HepG2 (cell line): ENCODE data around the gene BCL2L2. TPM values are rescaled to one million over a fixed set of nuclear protein-coding genes. Genes with fewer than 3 reads are reported as not detected.

Source experiments
- ATF1 ChIP-seq: IDR thresholded peaks from 2 replicates; pipeline ENCODE4 v1.6.1; 2016; ENCODE audit warnings: mild to moderate bottlenecking, control low read depth
- BRCA1 ChIP-seq: sonication (generic); formaldehyde crosslinking; IDR thresholded peaks from 2 replicates; pipeline ENCODE4 v1.4.0; 2020; ENCODE audit warnings: missing genetic modification reagents
- CCAR2 ChIP-seq: fragments of 200-400 bp; formaldehyde crosslinking; optimal IDR thresholded peaks from 2 replicates; pipeline ENCODE3; 2018; ENCODE audit warnings: low read depth, mild to moderate bottlenecking, low read length, moderate library complexity
- FOSL1 ChIP-seq: sonication (generic); formaldehyde crosslinking; IDR thresholded peaks from 2 replicates; pipeline ENCODE4 v1.9.0; 2021; ENCODE audit warnings: missing genetic modification reagents, borderline replicate concordance
- MIER2 ChIP-seq: IDR thresholded peaks from 2 replicates; pipeline ENCODE4 v1.6.1; 2016; ENCODE audit warnings: missing biosample characterization, missing genetic modification reagents
- SIX1 ChIP-seq: sonication (generic); formaldehyde crosslinking; IDR thresholded peaks from 2 replicates; pipeline ENCODE4 v1.4.0; 2020; ENCODE audit warnings: missing genetic modification reagents, borderline replicate concordance
- SNAPC5 ChIP-seq: sonication (generic); formaldehyde crosslinking; IDR thresholded peaks from 2 replicates; pipeline ENCODE4 v1.8.1; 2023; ENCODE audit warnings: mild to moderate bottlenecking, missing genetic modification reagents, borderline replicate concordance
- SNRNP70 ChIP-seq: fragments of 200-400 bp; formaldehyde crosslinking; IDR thresholded peaks from 2 replicates; pipeline ENCODE4 v1.6.1; 2017; ENCODE audit warnings: mild to moderate bottlenecking, low read depth, low read length, moderate library complexity
- TBX2 ChIP-seq: sonication (generic); formaldehyde crosslinking; IDR thresholded peaks from 2 replicates; pipeline ENCODE4 v1.5.0; 2020; ENCODE audit warnings: missing genetic modification reagents, mild to moderate bottlenecking, borderline replicate concordance
- TCF12 ChIP-seq, 2 experiments: fragments of 450-650 bp in 1 of 2; sonication (generic) in 1 of 2; formaldehyde crosslinking in 1 of 2; IDR thresholded peaks; 2 replicates each; pipeline versions ENCODE4 v1.6.1 to v1.8.0; 2017 to 2022; ENCODE audit warnings: antibody characterized with exemption in 1 of 2, mild to moderate bottlenecking in 1 of 2, missing genetic modification reagents in 1 of 2, moderate library complexity in 1 of 2
- TIGD3 ChIP-seq: sonication (generic); formaldehyde crosslinking; IDR thresholded peaks from 2 replicates; pipeline ENCODE4 v1.5.1; 2020; ENCODE audit warnings: mild to moderate bottlenecking, missing genetic modification reagents, borderline replicate concordance
- ZBTB7A ChIP-seq: sonication (generic); formaldehyde crosslinking; IDR thresholded peaks from 2 replicates; pipeline ENCODE4 v1.8.0; 2022; ENCODE audit warnings: mild to moderate bottlenecking, missing genetic modification reagents
- ZIK1 ChIP-seq: sonication (generic); formaldehyde crosslinking; IDR thresholded peaks from 2 replicates; pipeline ENCODE4 v1.5.0; 2020; ENCODE audit warnings: mild to moderate bottlenecking, low read depth, missing genetic modification reagents, borderline replicate concordance
- ZNF407 ChIP-seq: sonication (generic); formaldehyde crosslinking; IDR thresholded peaks from one replicate; pipeline ENCODE4 v1.5.1; 2020; ENCODE audit warnings: mild to moderate bottlenecking, missing genetic modification reagents; ENCODE audit errors: not compliant biosample characterization
- ZNF430 ChIP-seq: sonication (generic); formaldehyde crosslinking; IDR thresholded peaks from 2 replicates; pipeline ENCODE4 v1.9.0; 2021; ENCODE audit warnings: mild to moderate bottlenecking, missing genetic modification reagents
- ZNF451 ChIP-seq: sonication (generic); formaldehyde crosslinking; IDR thresholded peaks from 2 replicates; pipeline ENCODE4 v1.5.0; 2020; ENCODE audit warnings: mild to moderate bottlenecking, missing genetic modification reagents
- ZNF580 ChIP-seq: IDR thresholded peaks from 2 replicates; pipeline ENCODE4 v1.6.1; 2016; ENCODE audit warnings: low read depth, borderline replicate concordance
- ZNF614 ChIP-seq: IDR thresholded peaks from 2 replicates; pipeline ENCODE4 v1.6.1; 2018; ENCODE audit warnings: missing biosample characterization, missing genetic modification reagents, inconsistent platforms, borderline replicate concordance
- polyA plus RNA-seq, 8 experiments: library from polyadenylated mRNA; depleted of rRNA in 3 of 8; stranded (reverse) in 7 of 8; unstranded in 1 of 8; fragments of >200 nt; fragmentation: Illumina TruSeq in 4 of 8; extraction: Trizol in 4 of 8; gene quantifications; 2 replicates each; pipeline versions ENCODE4 v1.2.1 to v1.2.3, GENCODE V29; 2011 to 2016; ENCODE audit warnings: low read depth in 4 of 8, missing spikeins in 1 of 8, mixed read lengths in 1 of 8; ENCODE audit not compliant: insufficient read depth in 1 of 8
- total RNA-seq, 5 experiments: library from RNA; depleted of rRNA; stranded (reverse); fragments of >200 nt; fragmentation: Illumina TruSeq; extraction: Trizol; gene quantifications; 2 replicates each; pipeline ENCODE4 v1.2.3, GENCODE V29; 2016; ENCODE audit warnings: low read depth in 1 of 5

The BCL2L2 gene
- total and polyA plus RNA-seq, 2 of the 13 experiments (the other 11 are each of a cell fraction or from before 2014, with no cell fraction given): 28.1 to 49.8 TPM

- TF ChIP-seq TIGD3 (no peak), ZNF451 (CRISPR knock-in tag) (no peak), SNAPC5 (CRISPR knock-in tag) (no peak), ZNF614 (CRISPR knock-in tag) (no peak), ZNF430 (CRISPR knock-in tag) (peak; percentile 83; the same call in 1 of the 2 replicates), SNRNP70 (no peak), ZNF580 (CRISPR knock-in tag) (peak; percentile 53; the same call in 1 of the 2 replicates), ZIK1 (CRISPR knock-in tag) (no peak), BRCA1 (CRISPR knock-in tag) (0 out of 2 replicates have a peak, but pooled peaks have one; percentile 64), FOSL1 (CRISPR knock-in tag) (no peak), TCF12 (IDR thresholded peaks at IDR 0.05) (no peak), TCF12 (CRISPR knock-in tag; IDR thresholded peaks at IDR 0.05) (peak; percentile 81; the same call in 1 of the 2 replicates), CCAR2 (no peak), TBX2 (no peak), MIER2 (CRISPR knock-in tag) (0 out of 2 replicates have a peak, but pooled peaks have one; percentile 12), ZBTB7A (CRISPR knock-in tag) (no peak), ZNF407 (CRISPR knock-in tag) (no peak), ATF1 (CRISPR knock-in tag) (no peak), SIX1 (CRISPR knock-in tag) (no peak)
Measured at GRCh38 chr14:23294734-23295561, 11.7 kb upstream of the BCL2L2 start (continued).
